Measurements from ENCODE around the gene FLNC. TPM values are rescaled to one million over a fixed set of nuclear protein-coding genes. Genes with fewer than 3 reads are reported as not detected.

FLNC gene
- 71.1 and 93.1 TPM in 2 replicates for total RNA-seq (2014; rRNA removed; shearing (Covaris generic); ENCODE audit: low replicate concordance)

GRCh38 chr7:128830231-128831177 lies at the start of gene FLNC:
TSS of gene FLNC (plus strand) at chr7:128830406. CDS start at chr7:128830638, 232 bp downstream.
- DNase-seq = peak; percentile 59
- H3K36me3 ChIP-seq = peaks cover 7% of the 10 kb centered on the region
- H3K27me3 ChIP-seq = no peaks in the 10 kb centered on the region
- H3K4me3 ChIP-seq = peak within 1 kb of the TSS; percentile 75
- H3K9me3 ChIP-seq = no peaks in the 10 kb centered on the region

GRCh38 chr7:128781126-128781525 lies 49.1 kb upstream of the FLNC start:
- Histone ChIP-seq H3K27me3 (no peaks in the 10 kb centered on the region), H3K36me3 (no peaks in the 10 kb centered on the region), H3K4me3 (no peak overlapping the region), H3K9me3 (peaks cover 3% of the 10 kb centered on the region)
- peak; percentile 9 for DNase-seq

- Histone ChIP-seq H3K9me3 (peaks cover 3% of the 10 kb centered on the region), H3K4me3 (no peak overlapping the region), H3K27me3 (no peaks in the 10 kb centered on the region), H3K36me3 (no peaks in the 10 kb centered on the region)
- DNase-seq = no peak
Observed at GRCh38 chr7:128781851-128782250, 48.4 kb upstream of the FLNC start.

- H3K4me3 ChIP-seq = no peak overlapping the region
- no peaks in the 10 kb centered on the region for H3K9me3 ChIP-seq
- H3K36me3 ChIP-seq = no peaks in the 10 kb centered on the region
- no peaks in the 10 kb centered on the region for H3K27me3 ChIP-seq
- peak; percentile 67 for DNase-seq
Observed at GRCh38 chr7:128783143-128783861, 46.9 kb upstream of the FLNC start.

GRCh38 chr7:128785738-128786137 lies 44.5 kb upstream of the FLNC start:
- no peaks in the 10 kb centered on the region for H3K9me3 ChIP-seq
- H3K27me3 ChIP-seq = no peaks in the 10 kb centered on the region
- DNase-seq = no peak
- H3K36me3 ChIP-seq = no peaks in the 10 kb centered on the region
- no peak overlapping the region for H3K4me3 ChIP-seq

GRCh38 chr7:128788446-128789412 lies 41.5 kb upstream of the FLNC start:
- Histone ChIP-seq H3K27me3 (no peaks in the 10 kb centered on the region), H3K9me3 (no peaks in the 10 kb centered on the region), H3K4me3 (no peak overlapping the region), H3K36me3 (no peaks in the 10 kb centered on the region)
- no peak for DNase-seq

- Histone ChIP-seq H3K4me3 (peak overlapping the region; percentile 49), H3K9me3 (no peaks in the 10 kb centered on the region), H3K27me3 (no peaks in the 10 kb centered on the region), H3K36me3 (no peaks in the 10 kb centered on the region)
- no peak for DNase-seq
Observed at GRCh38 chr7:128790315-128791041, 39.7 kb upstream of the FLNC start.

GRCh38 chr7:128791121-128791971 lies 38.9 kb upstream of the FLNC start, which contains the start of gene CCDC136:
TSS of gene CCDC136 (plus strand) at chr7:128791968. CDS start at chr7:128792412, 444 bp downstream.
- DNase-seq = peak; percentile 48
- Histone ChIP-seq H3K4me3 (peak within 1 kb of the TSS; percentile 49), H3K27me3 (no peaks in the 10 kb centered on the region), H3K9me3 (no peaks in the 10 kb centered on the region), H3K36me3 (no peaks in the 10 kb centered on the region)

- no peaks in the 10 kb centered on the region for H3K9me3 ChIP-seq
Observed at GRCh38 chr7:128791972-128792327, 38.3 kb upstream of the FLNC start.

GRCh38 chr7:128792471-128793180 lies 37.6 kb upstream of the FLNC start:
- Histone ChIP-seq H3K4me3 (no peak overlapping the region), H3K27me3 (no peaks in the 10 kb centered on the region), H3K36me3 (no peaks in the 10 kb centered on the region), H3K9me3 (no peaks in the 10 kb centered on the region)
- DNase-seq = no peak

More at GRCh38 chr7:128791972-128792327, 38.3 kb upstream of the FLNC start:
- H3K27me3 ChIP-seq = no peaks in the 10 kb centered on the region
- H3K4me3 ChIP-seq = no peak overlapping the region
- H3K36me3 ChIP-seq = no peaks in the 10 kb centered on the region
- DNase-seq = no peak

GRCh38 chr7:128793181-128793547 lies 37.0 kb upstream of the FLNC start:
- no peaks in the 10 kb centered on the region for H3K9me3 ChIP-seq
- no peak for DNase-seq
- H3K36me3 ChIP-seq = no peaks in the 10 kb centered on the region
- no peak overlapping the region for H3K4me3 ChIP-seq
- no peaks in the 10 kb centered on the region for H3K27me3 ChIP-seq

- H3K9me3 ChIP-seq = no peaks in the 10 kb centered on the region
- no peak for DNase-seq
- no peaks in the 10 kb centered on the region for H3K27me3 ChIP-seq
- H3K4me3 ChIP-seq = no peak overlapping the region
- no peaks in the 10 kb centered on the region for H3K36me3 ChIP-seq
Observed at GRCh38 chr7:128794020-128794419, 36.2 kb upstream of the FLNC start.

- Histone ChIP-seq H3K36me3 (no peaks in the 10 kb centered on the region), H3K9me3 (no peaks in the 10 kb centered on the region), H3K4me3 (no peak overlapping the region), H3K27me3 (no peaks in the 10 kb centered on the region)
- no peak for DNase-seq
Observed at GRCh38 chr7:128794436-128794835, 35.8 kb upstream of the FLNC start.

- no peaks in the 10 kb centered on the region for H3K9me3 ChIP-seq
- no peak overlapping the region for H3K4me3 ChIP-seq
- no peak for DNase-seq
- no peaks in the 10 kb centered on the region for H3K36me3 ChIP-seq
- H3K27me3 ChIP-seq = no peaks in the 10 kb centered on the region
Observed at GRCh38 chr7:128795129-128795528, 35.1 kb upstream of the FLNC start.
